BLaER1 treated with 17β-estradiol and CSF1 and Interleukin-3, amounts not matched to agents 10 nM and 100 nM (cell line): ENCODE data around the gene NR1I3.

ENCODE experiments used
- H3K27ac ChIP-seq, 11 experiments: shearing (Covaris generic); formaldehyde crosslinking; 2 replicates each; pipeline ENCODE4 v1.8.1; 2022
- H3K27me3 ChIP-seq, 11 experiments: shearing (Covaris generic); formaldehyde crosslinking; 2 replicates each; pipeline ENCODE4 v1.8.1; 2022
- H3K36me3 ChIP-seq, 11 experiments: shearing (Covaris generic); formaldehyde crosslinking; 2 replicates each; pipeline ENCODE4 v1.8.1; 2022
- H3K4me1 ChIP-seq, 10 experiments: shearing (Covaris generic); formaldehyde crosslinking; 2 replicates each; pipeline ENCODE4 v1.8.1; 2022
- H3K4me2 ChIP-seq, 11 experiments: shearing (Covaris generic); formaldehyde crosslinking; 2 replicates each; pipeline ENCODE4 v1.8.1; 2022
- H3K4me3 ChIP-seq, 10 experiments: shearing (Covaris generic); formaldehyde crosslinking; 2 replicates each; pipeline ENCODE4 v1.8.1; 2022
- H3K9ac ChIP-seq, 11 experiments: shearing (Covaris generic); formaldehyde crosslinking; 2 replicates each; pipeline ENCODE4 v1.8.1; 2022
- H3K9me3 ChIP-seq, 11 experiments: shearing (Covaris generic); formaldehyde crosslinking; replicated peaks in 1 of 11; 2 replicates each; pipeline ENCODE4 v1.8.1; 2022
- H4K20me1 ChIP-seq, 11 experiments: shearing (Covaris generic); formaldehyde crosslinking; 2 replicates each; pipeline ENCODE4 v1.8.1; 2022
- Cebpa-rat ChIP-seq, 11 experiments: shearing (Covaris generic); IDR thresholded peaks; 2 replicates each; pipeline ENCODE4 v1.8.1; 2022

The NR1I3 gene

DNA sequence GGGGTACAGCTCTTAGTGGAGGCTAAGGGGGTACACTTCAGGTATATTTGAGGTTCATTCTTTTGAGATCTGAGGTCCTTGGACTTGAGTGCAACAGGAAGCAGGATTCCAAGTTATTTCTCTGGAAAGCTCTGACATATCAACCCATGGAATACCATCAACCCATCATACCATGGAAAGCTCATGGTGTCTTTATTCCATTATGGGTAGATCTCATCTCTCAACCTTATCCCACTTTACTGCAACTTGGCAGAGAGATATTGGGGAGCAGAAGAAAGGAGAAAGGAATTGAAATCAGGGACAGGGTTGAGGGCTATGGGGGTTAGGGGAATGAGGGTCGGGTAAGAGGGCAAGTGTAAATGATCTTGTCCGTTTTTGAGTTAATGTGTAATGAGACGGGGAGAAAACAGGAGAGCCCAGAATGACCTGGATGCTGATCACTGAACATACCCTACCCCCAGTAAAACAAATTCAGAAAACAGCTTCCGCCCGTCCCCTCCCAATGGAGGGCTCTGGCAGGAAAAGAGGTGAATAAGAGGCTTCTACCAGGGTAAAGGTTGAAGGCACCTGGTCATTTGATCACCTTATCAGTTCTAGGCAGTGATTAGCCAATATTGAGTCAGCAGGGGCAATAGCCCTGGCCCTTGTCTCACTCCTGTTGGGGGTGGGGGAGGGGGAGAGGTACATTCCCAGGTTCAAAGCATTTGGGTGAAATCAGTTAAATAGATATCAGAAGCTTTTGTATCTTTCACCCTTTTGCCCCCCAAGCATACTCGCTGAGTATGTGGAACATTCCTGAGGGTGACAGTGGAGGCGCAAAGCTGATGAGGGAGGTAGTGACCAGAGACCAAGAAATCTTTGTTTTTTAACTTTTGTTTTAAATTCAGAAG, 14.0 kb downstream of the NR1I3 start:
- peaks cover 27 to 68% (median 32%) of the 10 kb centered on the region in 10 experiments for H3K4me1 ChIP-seq
- H3K27me3 ChIP-seq: peaks cover 0 to 46% (median 37%) of the 10 kb centered on the region in 11 experiments; a peak in 20 of 22 replicates
- peak overlapping the region in 3 of 11 experiments; percentile 76 to 82 (median 77); a peak in 5 of 22 replicates for H3K4me2 ChIP-seq
- no peak overlapping the region for H3K4me3 ChIP-seq
- H3K9ac ChIP-seq: no peak overlapping the region
- H3K36me3 ChIP-seq: peaks cover 6 to 53% (median 10%) of the 10 kb centered on the region in 11 experiments; a peak in 21 of 22 replicates
- no peak overlapping the region for H3K27ac ChIP-seq
- peaks cover 0 to 10% (median 0%) of the 10 kb centered on the region in 11 experiments; a peak in 7 of 22 replicates for H4K20me1 ChIP-seq
- H3K9me3 ChIP-seq: no peaks in the 10 kb centered on the region
- TF ChIP-seq Cebpa-rat (IDR thresholded peaks at IDR 0.05): no peak

GRCh38 chr1:161222175-161223019, 15.6 kb downstream of the NR1I3 start:
- Histone ChIP-seq H3K4me1 (peaks cover 35 to 70% (median 39%) of the 10 kb centered on the region in 10 experiments), H3K9ac (no peak overlapping the region)
- no peak for TF ChIP-seq Cebpa-rat (IDR thresholded peaks at IDR 0.05)

DNA sequence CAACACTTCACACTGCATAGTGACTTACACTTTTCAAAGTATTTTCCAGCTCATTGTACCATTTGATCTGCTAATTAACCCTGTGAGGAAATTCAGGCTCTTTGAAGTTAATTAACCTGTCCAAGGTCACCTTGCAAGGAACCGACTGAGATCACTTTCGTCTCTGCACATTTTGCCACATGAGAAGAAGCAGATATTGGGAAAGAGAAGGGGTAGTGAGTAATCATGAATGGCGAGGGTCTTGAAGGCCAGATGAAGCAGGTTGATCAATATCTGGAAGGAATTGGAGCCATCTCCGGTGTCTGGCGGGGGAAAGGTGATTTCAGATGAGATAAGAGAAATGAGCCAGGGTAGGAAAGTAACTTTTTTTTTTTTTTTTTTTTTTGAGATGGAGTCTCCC, 18.0 kb downstream of the NR1I3 start:
- Histone ChIP-seq H3K27ac (no peak overlapping the region), H3K27me3 (peaks cover 8 to 82% (median 72%) of the 10 kb centered on the region in 11 experiments; a peak in 21 of 22 replicates), H3K4me2 (peak overlapping the region in 1 of 11 experiments; percentile 100; a peak in 2 of 22 replicates), H3K4me1 (peaks cover 42 to 54% (median 47%) of the 10 kb centered on the region in 10 experiments), H3K36me3 (peaks cover 0 to 56% (median 0%) of the 10 kb centered on the region in 11 experiments; a peak in 8 of 22 replicates), H4K20me1 (peaks cover 0 to 33% (median 20%) of the 10 kb centered on the region in 11 experiments; a peak in 16 of 22 replicates), H3K9me3 (no peaks in the 10 kb centered on the region), H3K4me3 (no peak overlapping the region), H3K9ac (no peak overlapping the region)
- no peak for TF ChIP-seq Cebpa-rat (IDR thresholded peaks at IDR 0.05)

More at GRCh38 chr1:161222175-161223019, 15.6 kb downstream of the NR1I3 start:
- H3K27me3 ChIP-seq: peaks cover 8 to 62% (median 51%) of the 10 kb centered on the region in 11 experiments; a peak in 21 of 22 replicates
- peaks cover 0 to 56% (median 0%) of the 10 kb centered on the region in 11 experiments; a peak in 7 of 22 replicates for H3K36me3 ChIP-seq
- H3K4me2 ChIP-seq: no peak overlapping the region
- H3K27ac ChIP-seq: no peak overlapping the region
- no peak overlapping the region for H3K4me3 ChIP-seq
- H3K9me3 ChIP-seq: no peaks in the 10 kb centered on the region
- H4K20me1 ChIP-seq: peaks cover 0 to 20% (median 11%) of the 10 kb centered on the region in 11 experiments; a peak in 14 of 22 replicates

- H3K9ac ChIP-seq: 0 out of 22 replicates have a peak overlapping the region, but pooled peaks of 2 of the 11 experiments have one; percentile 88 to 91
- H3K4me2 ChIP-seq: peak overlapping the region in 10 of 11 experiments; percentile 17 to 100 (median 92); a peak in 15 of 22 replicates
- H3K9me3 ChIP-seq: no peaks in the 10 kb centered on the region
- peaks cover 47 to 53% (median 51%) of the 10 kb centered on the region in 10 experiments for H3K4me1 ChIP-seq
- peaks cover 4 to 56% (median 7%) of the 10 kb centered on the region in 11 experiments; a peak in 19 of 22 replicates for H3K36me3 ChIP-seq
- peaks cover 8 to 84% (median 72%) of the 10 kb centered on the region in 11 experiments; a peak in 21 of 22 replicates for H3K27me3 ChIP-seq
- H3K27ac ChIP-seq: no peak overlapping the region
- no peak for TF ChIP-seq Cebpa-rat (IDR thresholded peaks at IDR 0.05)
- H3K4me3 ChIP-seq: peak overlapping the region in 2 of 10 experiments; percentile 78 to 81; a peak in 3 of 20 replicates
- H4K20me1 ChIP-seq: peaks cover 0 to 40% (median 20%) of the 10 kb centered on the region in 11 experiments; a peak in 16 of 22 replicates
These were observed 18.7 kb downstream of the NR1I3 start for GRCh38 chr1:161219078-161219892.

- Histone ChIP-seq H3K4me1 (peaks cover 50 to 58% (median 53%) of the 10 kb centered on the region in 10 experiments), H3K9me3 (no peaks in the 10 kb centered on the region), H3K27ac (peak overlapping the region in 4 of 11 experiments; percentile 47 to 92 (median 79); a peak in 5 of 22 replicates), H3K36me3 (peaks cover 12 to 63% (median 14%) of the 10 kb centered on the region in 11 experiments), H3K27me3 (peaks cover 8 to 81% (median 72%) of the 10 kb centered on the region in 11 experiments; a peak in 21 of 22 replicates), H3K4me3 (peak overlapping the region in 4 of 10 experiments; percentile 56 to 81 (median 74); a peak in 9 of 20 replicates), H4K20me1 (peaks cover 0 to 47% (median 20%) of the 10 kb centered on the region in 11 experiments; a peak in 16 of 22 replicates), H3K9ac (peak overlapping the region in 4 of 11 experiments; percentile 62 to 91 (median 87); a peak in 7 of 22 replicates), H3K4me2 (peak overlapping the region; percentile 72 to 100 (median 91))
- no peak for TF ChIP-seq Cebpa-rat (IDR thresholded peaks at IDR 0.05)
These were observed 19.5 kb downstream of the NR1I3 start for GRCh38 chr1:161218301-161219077.

GRCh38 chr1:161217831-161218230, 20.2 kb downstream of the NR1I3 start:
- peak overlapping the region; percentile 72 to 100 (median 91) for H3K4me2 ChIP-seq
- H3K27me3 ChIP-seq: peaks cover 8 to 76% (median 72%) of the 10 kb centered on the region in 11 experiments; a peak in 21 of 22 replicates
- H3K36me3 ChIP-seq: peaks cover 19 to 64% (median 21%) of the 10 kb centered on the region in 11 experiments
- peaks cover 0 to 47% (median 20%) of the 10 kb centered on the region in 11 experiments; a peak in 16 of 22 replicates for H4K20me1 ChIP-seq
- peak overlapping the region in 5 of 11 experiments; percentile 18 to 92 (median 83); a peak in 9 of 22 replicates for H3K27ac ChIP-seq
- H3K4me1 ChIP-seq: peaks cover 50 to 64% (median 54%) of the 10 kb centered on the region in 10 experiments
- peak overlapping the region in 4 of 10 experiments; percentile 56 to 81 (median 74); a peak in 9 of 20 replicates for H3K4me3 ChIP-seq
- no peaks in the 10 kb centered on the region for H3K9me3 ChIP-seq
- no peak for TF ChIP-seq Cebpa-rat (IDR thresholded peaks at IDR 0.05)
- H3K9ac ChIP-seq: peak overlapping the region in 5 of 11 experiments; percentile 23 to 91 (median 86); a peak in 9 of 22 replicates
